ENCODE data around the gene C5AR1.

The C5AR1 gene

DNA sequence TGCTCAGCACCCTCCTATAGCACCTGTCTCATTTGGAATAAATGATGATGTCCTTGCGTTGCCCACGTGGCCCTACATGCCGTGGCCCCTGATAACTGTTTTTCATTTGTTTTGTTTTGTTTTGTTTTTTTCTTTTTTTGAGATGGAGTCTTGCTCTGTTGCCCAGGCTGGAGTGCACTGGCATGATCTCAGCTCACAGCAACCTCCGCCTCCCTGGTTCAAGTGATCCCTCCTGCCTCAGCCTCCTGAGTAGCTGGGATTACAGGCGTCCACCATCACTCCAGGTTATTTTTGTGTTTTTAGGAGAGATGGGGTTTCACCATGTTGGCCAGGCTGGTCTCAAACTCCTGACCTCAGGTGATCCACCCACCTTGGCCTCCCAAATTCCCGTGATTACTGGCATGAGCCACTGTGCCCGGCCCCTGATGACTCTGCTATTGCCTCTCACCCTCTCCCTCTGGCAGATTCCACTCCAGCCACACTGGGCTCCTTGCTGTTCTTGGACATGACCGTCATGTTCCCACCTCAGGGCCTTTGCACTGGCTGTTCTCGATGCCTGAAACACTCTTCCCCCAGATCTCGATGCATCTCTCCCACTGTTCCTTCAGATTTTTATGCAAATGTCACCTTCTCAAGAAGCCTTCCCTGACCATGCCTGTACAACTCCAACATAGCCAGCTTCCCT is 29.7 kb downstream of the C5AR1 start:
- no peaks in the 10 kb centered on the region for H3K9me2 ChIP-seq (replicated peaks; ENCODE audit: low read depth, low read length)
- no peak overlapping the region for H3K9ac ChIP-seq (ENCODE audit: low read depth, low read length, poor library complexity, severe bottlenecking)
- H3K4me1 ChIP-seq (ENCODE audit: insufficient read depth, low read length, poor library complexity, severe bottlenecking), result peaks cover 8% of the 10 kb centered on the region
- H2AFZ ChIP-seq (ENCODE audit: low read length), result no peak overlapping the region
- no peaks in the 10 kb centered on the region for H3K27me3 ChIP-seq (ENCODE audit: insufficient read depth, low read length, poor library complexity, severe bottlenecking)
- no peaks in the 10 kb centered on the region for H3K9me3 ChIP-seq (ENCODE audit: insufficient read depth, low read depth, low read length)
- no peaks in the 10 kb centered on the region for H4K20me1 ChIP-seq (ENCODE audit: insufficient read depth, low read length, poor library complexity, severe bottlenecking)
- TF ChIP-seq, protein P1, sequence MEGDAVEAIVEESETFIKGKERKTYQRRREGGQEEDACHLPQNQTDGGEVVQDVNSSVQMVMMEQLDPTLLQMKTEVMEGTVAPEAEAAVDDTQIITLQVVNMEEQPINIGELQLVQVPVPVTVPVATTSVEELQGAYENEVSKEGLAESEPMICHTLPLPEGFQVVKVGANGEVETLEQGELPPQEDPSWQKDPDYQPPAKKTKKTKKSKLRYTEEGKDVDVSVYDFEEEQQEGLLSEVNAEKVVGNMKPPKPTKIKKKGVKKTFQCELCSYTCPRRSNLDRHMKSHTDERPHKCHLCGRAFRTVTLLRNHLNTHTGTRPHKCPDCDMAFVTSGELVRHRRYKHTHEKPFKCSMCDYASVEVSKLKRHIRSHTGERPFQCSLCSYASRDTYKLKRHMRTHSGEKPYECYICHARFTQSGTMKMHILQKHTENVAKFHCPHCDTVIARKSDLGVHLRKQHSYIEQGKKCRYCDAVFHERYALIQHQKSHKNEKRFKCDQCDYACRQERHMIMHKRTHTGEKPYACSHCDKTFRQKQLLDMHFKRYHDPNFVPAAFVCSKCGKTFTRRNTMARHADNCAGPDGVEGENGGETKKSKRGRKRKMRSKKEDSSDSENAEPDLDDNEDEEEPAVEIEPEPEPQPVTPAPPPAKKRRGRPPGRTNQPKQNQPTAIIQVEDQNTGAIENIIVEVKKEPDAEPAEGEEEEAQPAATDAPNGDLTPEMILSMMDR (conservative IDR thresholded peaks at IDR 0.05; ENCODE audit: low read length), result no peak
- no peaks in the 10 kb centered on the region for H3K36me3 ChIP-seq (ENCODE audit: insufficient read depth, low read length)
- no peak overlapping the region for H3K4me2 ChIP-seq (ENCODE audit: low read depth, low read length, poor library complexity, severe bottlenecking)
- H3F3A ChIP-seq (ENCODE audit: low read depth), result no peaks in the 10 kb centered on the region
- H3K79me2 ChIP-seq (ENCODE audit: insufficient read depth, low read length), result no peaks in the 10 kb centered on the region
- H3K4me3 ChIP-seq (ENCODE audit: low read length, poor library complexity, severe bottlenecking), result no peak overlapping the region

DNA sequence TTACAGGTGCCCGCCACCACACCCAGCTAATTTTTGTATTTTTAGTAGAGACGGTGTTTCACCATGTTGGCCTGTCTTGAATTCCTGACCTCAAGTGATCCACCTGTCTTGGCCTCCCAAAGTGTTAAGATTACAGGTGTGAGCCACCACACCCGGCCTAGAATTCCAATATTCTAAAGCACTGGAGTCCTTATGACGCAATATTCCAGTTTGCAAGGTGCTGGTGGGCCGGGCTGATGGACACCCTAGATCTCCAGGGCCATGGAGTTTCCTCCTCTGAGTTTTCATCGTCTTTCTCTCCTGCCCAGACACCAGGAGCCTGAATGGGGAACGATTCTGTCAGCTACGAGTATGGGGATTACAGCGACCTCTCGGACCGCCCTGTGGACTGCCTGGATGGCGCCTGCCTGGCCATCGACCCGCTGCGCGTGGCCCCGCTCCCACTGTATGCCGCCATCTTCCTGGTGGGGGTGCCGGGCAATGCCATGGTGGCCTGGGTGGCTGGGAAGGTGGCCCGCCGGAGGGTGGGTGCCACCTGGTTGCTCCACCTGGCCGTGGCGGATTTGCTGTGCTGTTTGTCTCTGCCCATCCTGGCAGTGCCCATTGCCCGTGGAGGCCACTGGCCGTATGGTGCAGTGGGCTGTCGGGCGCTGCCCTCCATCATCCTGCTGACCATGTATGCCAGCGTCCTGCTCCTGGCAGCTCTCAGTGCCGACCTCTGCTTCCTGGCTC is 31.0 kb downstream of the C5AR1 start:
- H3K79me2 ChIP-seq (ENCODE audit: insufficient read depth, low read length), result no peaks in the 10 kb centered on the region
- H3K9me3 ChIP-seq (ENCODE audit: insufficient read depth, low read depth, low read length), result no peaks in the 10 kb centered on the region
- H3K4me3 ChIP-seq (ENCODE audit: low read length, poor library complexity, severe bottlenecking), result no peak overlapping the region
- no peak overlapping the region for H3K4me2 ChIP-seq (ENCODE audit: low read depth, low read length, poor library complexity, severe bottlenecking)
- TF ChIP-seq, protein P1 (conservative IDR thresholded peaks at IDR 0.05; ENCODE audit: low read length), result no peak
- no peak for TF ChIP-seq EZH2phosphoT487 (IDR thresholded peaks at IDR 0.05; ENCODE audit: borderline replicate concordance)
- no peaks in the 10 kb centered on the region for H3K27me3 ChIP-seq (ENCODE audit: insufficient read depth, low read length, poor library complexity, severe bottlenecking)
- no peaks in the 10 kb centered on the region for H3F3A ChIP-seq (ENCODE audit: low read depth)
- H3K36me3 ChIP-seq (ENCODE audit: insufficient read depth, low read length), result no peaks in the 10 kb centered on the region
- H3K9me2 ChIP-seq (replicated peaks; ENCODE audit: low read depth, low read length), result no peaks in the 10 kb centered on the region
- H4K20me1 ChIP-seq (ENCODE audit: insufficient read depth, low read length, poor library complexity, severe bottlenecking), result no peaks in the 10 kb centered on the region
- no peak overlapping the region for H3K9ac ChIP-seq (ENCODE audit: low read depth, low read length, poor library complexity, severe bottlenecking)
- no peak overlapping the region for H2AFZ ChIP-seq (ENCODE audit: low read length)
- H3K4me1 ChIP-seq (ENCODE audit: insufficient read depth, low read length, poor library complexity, severe bottlenecking), result peaks cover 8% of the 10 kb centered on the region

DNA sequence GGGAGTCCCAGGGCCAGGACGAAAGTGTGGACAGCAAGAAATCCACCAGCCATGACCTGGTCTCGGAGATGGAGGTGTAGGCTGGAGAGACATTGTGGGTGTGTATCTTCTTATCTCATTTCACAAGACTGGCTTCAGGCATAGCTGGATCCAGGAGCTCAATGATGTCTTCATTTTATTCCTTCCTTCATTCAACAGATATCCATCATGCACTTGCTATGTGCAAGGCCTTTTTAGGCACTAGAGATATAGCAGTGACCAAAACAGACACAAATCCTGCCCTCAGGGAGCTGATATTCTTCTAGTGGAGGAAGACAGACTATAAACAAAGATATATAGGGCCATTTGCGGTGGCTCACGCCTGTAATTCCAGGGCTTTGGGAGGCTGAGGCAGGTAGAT is 32.1 kb downstream of the C5AR1 start:
- Histone ChIP-seq H3F3A (ENCODE audit: low read depth) (no peaks in the 10 kb centered on the region), H3K4me2 (ENCODE audit: low read depth, low read length, poor library complexity, severe bottlenecking) (no peak overlapping the region), H3K36me3 (ENCODE audit: insufficient read depth, low read length) (no peaks in the 10 kb centered on the region), H4K20me1 (ENCODE audit: insufficient read depth, low read length, poor library complexity, severe bottlenecking) (no peaks in the 10 kb centered on the region), H3K27me3 (ENCODE audit: insufficient read depth, low read length, poor library complexity, severe bottlenecking) (no peaks in the 10 kb centered on the region), H3K9me2 (replicated peaks; ENCODE audit: low read depth, low read length) (no peaks in the 10 kb centered on the region), H3K9me3 (ENCODE audit: insufficient read depth, low read depth, low read length) (no peaks in the 10 kb centered on the region), H3K9ac (ENCODE audit: low read depth, low read length, poor library complexity, severe bottlenecking) (no peak overlapping the region), H3K79me2 (ENCODE audit: insufficient read depth, low read length) (no peaks in the 10 kb centered on the region), H3K4me1 (ENCODE audit: insufficient read depth, low read length, poor library complexity, severe bottlenecking) (peaks cover 4% of the 10 kb centered on the region), H3K4me3 (ENCODE audit: low read length, poor library complexity, severe bottlenecking) (no peak overlapping the region), H2AFZ (ENCODE audit: low read length) (no peak overlapping the region)
- no peak for TF ChIP-seq EZH2phosphoT487 (IDR thresholded peaks at IDR 0.05; ENCODE audit: borderline replicate concordance)
- TF ChIP-seq, protein P1 (conservative IDR thresholded peaks at IDR 0.05; ENCODE audit: low read length), result no peak

Measured in Loucy (cell line).